ENCODE results near the gene HEATR5B.
"Not testable (repeated sequence)": the region's sequence is repeated elsewhere in the genome, so short reads cannot be mapped to it uniquely, and the experiment has no call there.

HEATR5B gene

DNA sequence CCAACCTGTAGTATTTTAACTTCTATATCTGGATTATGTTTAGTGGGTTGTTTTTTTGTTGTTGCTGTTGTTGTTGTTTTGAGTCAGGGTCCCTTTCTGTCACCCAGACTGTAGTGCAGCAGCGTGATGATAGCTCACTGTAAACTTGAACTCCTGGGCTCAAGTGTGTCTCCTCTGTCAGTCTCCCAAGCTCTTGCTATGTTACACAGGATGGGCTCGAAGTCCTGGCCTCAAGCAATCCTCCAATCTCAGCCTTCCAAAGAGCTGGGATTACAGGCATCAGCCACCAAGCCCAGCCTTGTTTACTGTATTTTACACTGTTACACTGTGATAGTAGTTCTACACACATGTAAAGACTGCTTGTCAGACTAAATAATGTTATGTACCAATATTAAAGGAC, 108.1 kb downstream of the HEATR5B start:
- no peak for DNase-seq

DNA sequence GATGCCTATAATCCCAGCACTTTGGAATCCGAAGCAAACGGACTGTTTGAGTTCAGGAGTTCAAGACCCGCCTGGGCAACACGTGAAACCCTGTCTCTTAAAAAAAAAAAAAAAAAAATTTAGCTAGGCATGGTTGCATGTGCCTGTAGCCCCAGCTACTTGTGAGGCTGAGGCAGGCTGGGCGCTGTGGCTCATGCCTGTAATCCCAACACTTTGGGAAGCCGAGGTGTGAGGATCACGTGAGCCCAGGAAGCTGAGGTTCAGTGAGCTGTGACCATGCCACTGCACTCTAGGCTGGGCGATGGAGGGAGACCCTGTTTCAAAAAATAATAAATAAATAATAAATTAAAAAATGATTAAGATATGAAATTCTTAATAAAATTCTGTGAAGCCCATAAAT, 108.9 kb downstream of the HEATR5B start:
- DNase-seq, result no peak

GRCh38 chr2:36973320-36973719, 110.9 kb downstream of the HEATR5B start:
- DNase-seq, result no peak

GRCh38 chr2:36971990-36972389, 112.2 kb downstream of the HEATR5B start:
- no peak for DNase-seq

GRCh38 chr2:36967236-36967876, 116.8 kb downstream of the HEATR5B start:
- DNase-seq, result no peak

- DNase-seq, result peak; percentile 95 to 96
Measured at GRCh38 chr2:36966370-36967235, 117.6 kb downstream of the HEATR5B start, which contains the start of gene STRN. Gene STRN, minus strand, starts transcription at chr2:36966536. Its CDS starts 73 bp downstream, at chr2:36966463.

DNA sequence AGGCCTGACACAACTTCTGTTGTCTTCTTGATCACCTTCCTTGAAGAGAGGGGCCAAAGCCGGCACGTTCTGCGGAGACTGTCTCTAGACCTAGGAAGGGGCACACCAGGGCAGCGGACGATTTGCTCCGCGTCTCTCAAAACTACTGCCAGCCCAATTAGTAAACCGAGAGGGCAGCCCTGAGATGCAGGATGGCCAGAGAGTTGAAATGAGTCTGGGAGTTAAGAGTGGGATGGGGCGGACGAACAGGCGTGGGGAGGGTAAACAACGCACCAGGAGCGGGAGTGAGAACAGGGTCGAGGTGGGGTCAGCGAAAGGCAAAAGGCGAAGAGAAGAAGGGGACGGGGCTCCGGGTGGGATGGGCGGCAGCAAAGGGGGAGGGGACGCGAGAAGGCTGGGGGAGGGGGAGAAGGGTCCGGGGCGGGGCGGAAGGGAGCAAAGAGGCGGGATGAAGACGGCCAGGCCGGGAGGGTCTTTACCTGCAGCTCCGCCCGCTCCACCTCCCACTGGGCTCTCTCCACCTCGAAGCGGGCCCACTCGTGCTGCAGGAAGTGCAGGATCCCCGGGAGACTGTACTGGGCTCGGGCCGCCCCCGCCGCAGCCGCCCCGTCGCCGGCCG, 118.3 kb downstream of the HEATR5B start:
- DNase-seq, result peak; percentile 52 to 58

DNA sequence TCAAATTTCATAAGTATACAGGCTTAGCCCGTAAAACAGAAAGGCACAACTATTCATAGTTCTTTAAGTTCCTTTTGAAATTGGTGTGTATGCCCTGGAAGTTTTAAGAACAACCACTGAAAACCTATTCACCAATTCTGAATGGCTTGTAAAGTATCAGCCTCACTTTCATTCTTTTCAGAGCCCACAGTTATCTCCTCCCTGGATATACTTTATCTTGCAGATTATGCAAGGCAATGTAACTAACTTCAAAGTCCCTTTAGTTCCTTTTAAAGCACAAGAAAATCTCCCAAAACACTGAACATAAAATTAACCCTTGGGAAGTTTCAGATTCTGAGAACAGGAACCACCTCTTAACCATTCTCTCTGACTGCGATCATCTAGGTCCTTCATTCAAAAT, 119.0 kb downstream of the HEATR5B start:
- DNase-seq, result no peak

DNA sequence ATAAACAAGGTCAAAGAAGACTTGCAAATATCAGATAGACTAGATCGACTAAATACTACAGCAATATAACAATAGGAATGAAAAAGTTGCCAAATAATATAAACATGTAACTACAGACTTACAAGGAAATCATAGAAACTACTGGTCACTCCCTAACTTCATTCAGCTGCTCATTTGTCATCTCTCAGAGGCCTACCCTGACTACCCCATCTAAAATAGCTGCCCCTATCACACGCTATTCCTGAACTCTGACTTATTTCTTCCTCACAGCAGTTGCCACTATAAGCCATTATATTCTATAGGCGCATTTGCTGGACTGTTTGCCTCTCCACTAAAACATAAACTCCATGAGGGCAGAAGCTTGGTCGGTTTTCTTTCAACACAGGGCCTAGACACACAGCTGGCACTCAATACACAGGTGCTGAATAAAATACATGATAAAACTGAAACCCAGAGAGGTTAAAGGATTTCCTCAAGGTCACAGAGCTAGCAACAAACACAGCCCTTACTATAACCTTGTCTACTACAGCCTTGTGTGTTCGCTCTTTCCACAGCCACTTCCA, 119.6 kb downstream of the HEATR5B start:
- no peak for DNase-seq

- DNase-seq, result no peak
Measured at GRCh38 chr2:36963734-36964133, 120.4 kb downstream of the HEATR5B start.

- no peak for DNase-seq
Measured at GRCh38 chr2:36963106-36963505, 121.1 kb downstream of the HEATR5B start.

DNA sequence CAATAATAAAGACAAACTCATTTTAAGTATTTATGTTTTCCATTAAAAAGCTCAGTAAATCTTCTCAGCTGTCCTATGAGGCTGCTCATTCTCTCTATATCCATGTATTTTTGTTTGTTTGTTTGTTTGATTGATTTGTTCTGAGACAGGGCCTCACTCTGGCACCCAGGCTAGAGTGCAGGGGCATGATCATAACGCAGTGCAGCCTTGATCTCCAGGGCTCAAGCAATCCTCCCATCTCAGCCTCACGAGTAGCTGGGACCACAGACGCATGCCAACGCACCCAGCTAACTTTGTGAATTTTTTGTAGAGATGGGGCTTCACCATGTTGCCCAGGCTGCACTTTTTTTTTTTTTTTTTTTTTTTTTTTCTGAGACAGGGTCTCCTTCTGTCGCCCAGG, 123.4 kb downstream of the HEATR5B start:
- DNase-seq, result no peak

GRCh38 chr2:36960005-36960675, 124.0 kb downstream of the HEATR5B start:
- no peak for DNase-seq

DNA sequence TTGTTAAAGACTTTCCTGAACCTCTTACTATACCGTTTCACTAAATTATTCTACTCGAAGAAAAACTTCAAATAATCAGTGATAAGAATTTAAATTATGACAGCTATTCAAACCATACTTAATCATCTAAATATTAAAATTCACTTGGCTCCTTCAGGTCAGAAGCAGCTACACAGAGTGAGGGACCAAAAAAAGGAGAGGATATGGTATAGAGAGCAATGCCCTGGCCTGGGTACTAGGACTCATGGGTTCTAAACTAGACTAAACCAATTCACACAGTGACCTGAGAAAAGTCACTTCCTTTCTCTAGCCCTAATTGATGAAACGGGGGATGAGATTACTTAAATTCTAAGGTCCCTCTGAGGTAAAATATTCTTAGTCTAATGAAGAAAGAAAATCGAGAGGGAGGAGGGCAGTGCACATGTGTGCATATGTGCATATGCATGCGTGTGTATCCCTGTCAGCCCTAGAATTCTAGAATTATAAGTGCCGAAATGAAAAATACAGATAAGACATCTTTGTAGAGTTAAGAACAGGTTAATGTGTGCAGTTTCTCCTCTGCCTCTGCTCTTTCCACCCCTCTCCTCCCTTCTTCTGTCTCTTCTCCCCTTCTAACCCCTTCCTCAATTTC, 129.1 kb downstream of the HEATR5B start:
- DNase-seq, result no peak

GRCh38 chr2:36952748-36953197, 131.4 kb downstream of the HEATR5B start:
- DNase-seq, result no peak

DNA sequence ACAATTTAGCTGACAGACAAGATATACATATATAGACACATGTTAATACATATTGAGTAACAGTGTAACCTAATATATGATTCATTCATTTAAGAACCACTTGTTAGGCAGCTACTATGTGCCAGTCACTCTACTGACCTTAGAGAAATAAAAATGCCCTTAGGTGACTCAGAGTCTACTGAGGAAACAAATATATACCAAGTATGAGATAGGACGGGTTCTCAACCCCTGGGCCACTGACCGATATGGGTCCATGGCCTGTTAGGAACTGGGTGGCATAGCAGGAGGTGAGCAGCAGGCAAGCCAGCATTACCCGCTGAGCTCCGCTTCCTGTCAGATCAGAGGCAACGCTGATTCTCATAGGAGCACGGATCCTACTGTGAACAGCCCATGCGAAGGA, 132.6 kb downstream of the HEATR5B start:
- no peak for DNase-seq

DNA sequence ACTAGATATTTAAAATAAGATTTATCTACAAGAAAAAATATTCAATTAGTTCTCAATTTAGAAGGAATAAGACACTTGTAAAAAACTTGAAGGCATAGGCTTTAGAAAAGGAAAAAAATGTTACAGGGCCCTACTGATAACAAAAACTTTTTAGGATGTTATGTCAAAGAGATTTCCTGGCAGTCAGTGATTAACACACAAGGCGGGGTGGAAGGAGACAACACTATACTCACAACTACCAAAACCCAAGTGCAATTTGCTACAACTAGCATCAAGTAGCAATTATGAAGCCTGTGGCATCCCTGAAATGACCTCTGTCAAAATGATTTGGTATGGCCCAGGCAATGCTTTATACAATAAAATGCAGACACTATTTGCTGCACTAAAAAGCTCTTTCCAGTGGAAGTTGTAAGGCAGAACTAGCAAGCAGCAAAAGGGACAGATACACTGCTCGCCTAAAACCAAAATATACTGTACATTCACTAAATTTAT, 133.1 kb downstream of the HEATR5B start:
- no peak for DNase-seq

- no peak for DNase-seq
Measured at GRCh38 chr2:36949845-36950244, 134.3 kb downstream of the HEATR5B start.

DNA sequence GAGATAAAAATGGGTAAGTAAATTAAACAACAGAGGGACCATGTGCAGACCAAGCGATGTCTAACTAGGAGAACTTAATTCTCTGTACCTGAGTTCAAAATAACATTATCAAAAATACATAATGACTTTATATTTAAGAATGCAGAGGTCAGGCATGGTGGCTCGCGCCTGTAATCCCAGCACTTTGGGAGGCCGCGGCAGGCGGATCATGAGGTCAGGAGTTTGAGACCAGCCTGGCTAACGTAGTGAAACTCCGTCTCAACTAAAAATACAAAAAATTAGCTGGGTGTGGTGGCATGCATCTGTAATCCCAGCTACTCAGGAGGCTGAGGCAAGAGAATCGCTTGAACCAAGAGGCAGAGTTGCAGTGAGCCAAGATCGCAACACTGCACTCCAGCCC, 138.9 kb downstream of the HEATR5B start:
- DNase-seq, result not testable (repeated sequence)

GRCh38 chr2:36941867-36942266, 142.3 kb downstream of the HEATR5B start:
- DNase-seq, result no peak

GRCh38 chr2:36936526-36936925, 147.6 kb downstream of the HEATR5B start:
- not testable (repeated sequence) for DNase-seq

DNA sequence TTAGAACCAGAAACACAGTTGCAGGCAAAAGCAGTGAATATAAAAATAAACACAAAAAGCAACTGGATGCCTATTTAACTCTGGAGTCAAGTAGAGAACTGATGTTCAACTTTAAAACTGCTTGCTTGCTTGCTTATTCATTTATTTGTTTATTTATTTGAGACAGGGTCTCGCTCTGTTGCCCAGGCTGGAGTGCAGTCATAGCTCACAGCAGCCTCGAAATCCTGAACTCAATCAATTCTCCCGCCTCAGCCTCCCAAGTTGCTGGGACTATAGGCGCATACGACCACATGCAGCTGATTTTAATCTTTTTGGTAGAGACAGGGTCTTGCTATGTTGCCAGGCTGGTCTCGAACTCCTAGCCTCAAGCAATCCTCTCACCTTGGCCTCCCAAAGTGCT, 152.5 kb downstream of the HEATR5B start:
- DNase-seq, result not testable (repeated sequence)

Data from activated CD4-positive, alpha-beta T cell treated with anti-CD3 and anti-CD28 coated beads, Interleukin-2, amount 50 U/mL, for 48 hours (primary cell).